SK-N-SH treated with all-trans-retinoic acid at 6 μM for 48 hours (cell line): ENCODE data around the gene SRCAP.

ENCODE experiments used
- RARB ChIP-seq: fragments of 250-450 bp; sonication (Bioruptor Pico); IDR thresholded peaks from 2 replicates; pipeline ENCODE4 v1.8.0; 2021; ENCODE audit warnings: mild to moderate bottlenecking, moderate library complexity
- ZFP30 ChIP-seq: fragments of 450-650 bp; formaldehyde crosslinking; IDR thresholded peaks from 2 replicates; pipeline ENCODE4 v1.5.0; 2022; ENCODE audit warnings: mild to moderate bottlenecking, moderate library complexity
- TF ChIP-seq, protein P1 (sequence below): fragments of 250-450 bp; sonication (Bioruptor Pico); IDR thresholded peaks from 2 replicates; pipeline ENCODE4 v1.5.1; 2021; ENCODE audit warnings: mild to moderate bottlenecking, moderate library complexity

DNA sequence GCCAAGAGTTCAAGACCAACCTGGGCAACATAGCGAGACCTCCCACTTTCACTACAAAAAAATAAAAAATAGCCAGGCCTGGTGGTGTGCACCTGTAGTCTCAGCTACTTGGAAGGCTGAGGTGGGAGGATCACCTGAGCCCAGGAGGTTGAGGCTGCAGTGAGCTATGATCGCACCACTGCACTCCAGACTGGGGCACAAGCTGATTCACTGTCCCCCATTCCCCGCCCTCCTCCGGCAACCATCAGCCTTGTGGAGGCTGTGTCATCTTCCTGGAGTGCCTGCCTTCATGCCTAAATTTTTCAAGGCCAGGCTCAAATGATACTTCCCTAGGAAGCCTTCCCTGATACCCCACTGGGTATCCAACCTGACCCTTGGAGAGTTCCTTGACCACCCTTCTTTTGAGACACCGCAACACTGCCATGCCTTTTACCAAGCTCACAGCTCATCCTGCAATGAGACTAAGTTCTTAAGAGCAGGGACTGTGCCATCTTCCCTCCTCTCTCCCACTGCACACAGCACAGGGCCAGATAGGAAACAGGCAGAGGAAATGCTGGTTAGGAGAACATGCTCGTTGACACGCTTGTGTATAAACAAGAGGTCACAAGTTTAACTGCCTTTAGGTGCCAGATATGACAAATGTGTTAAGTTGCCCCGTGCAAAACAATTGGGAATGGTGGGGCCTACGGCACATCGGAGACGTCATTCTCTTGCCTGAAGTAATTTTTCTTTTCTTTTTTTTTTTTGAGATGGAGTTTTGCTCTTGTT is 3.9 kb upstream of the SRCAP start:
- TF ChIP-seq, protein P1, sequence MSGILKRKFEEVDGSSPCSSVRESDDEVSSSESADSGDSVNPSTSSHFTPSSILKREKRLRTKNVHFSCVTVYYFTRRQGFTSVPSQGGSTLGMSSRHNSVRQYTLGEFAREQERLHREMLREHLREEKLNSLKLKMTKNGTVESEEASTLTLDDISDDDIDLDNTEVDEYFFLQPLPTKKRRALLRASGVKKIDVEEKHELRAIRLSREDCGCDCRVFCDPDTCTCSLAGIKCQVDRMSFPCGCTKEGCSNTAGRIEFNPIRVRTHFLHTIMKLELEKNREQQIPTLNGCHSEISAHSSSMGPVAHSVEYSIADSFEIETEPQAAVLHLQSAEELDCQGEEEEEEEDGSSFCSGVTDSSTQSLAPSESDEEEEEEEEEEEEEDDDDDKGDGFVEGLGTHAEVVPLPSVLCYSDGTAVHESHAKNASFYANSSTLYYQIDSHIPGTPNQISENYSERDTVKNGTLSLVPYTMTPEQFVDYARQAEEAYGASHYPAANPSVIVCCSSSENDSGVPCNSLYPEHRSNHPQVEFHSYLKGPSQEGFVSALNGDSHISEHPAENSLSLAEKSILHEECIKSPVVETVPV = no peak
- TF ChIP-seq RARB (CRISPR knock-in tag) (no peak), ZFP30 (no peak)
